Measurements from ENCODE around the gene KRTAP12-2. TPM values are rescaled to one million over a fixed set of nuclear protein-coding genes. Genes with fewer than 3 reads are reported as not detected.

Gene KRTAP12-2
- total RNA-seq, 1 donor from 2014 or later: not detected

DNA sequence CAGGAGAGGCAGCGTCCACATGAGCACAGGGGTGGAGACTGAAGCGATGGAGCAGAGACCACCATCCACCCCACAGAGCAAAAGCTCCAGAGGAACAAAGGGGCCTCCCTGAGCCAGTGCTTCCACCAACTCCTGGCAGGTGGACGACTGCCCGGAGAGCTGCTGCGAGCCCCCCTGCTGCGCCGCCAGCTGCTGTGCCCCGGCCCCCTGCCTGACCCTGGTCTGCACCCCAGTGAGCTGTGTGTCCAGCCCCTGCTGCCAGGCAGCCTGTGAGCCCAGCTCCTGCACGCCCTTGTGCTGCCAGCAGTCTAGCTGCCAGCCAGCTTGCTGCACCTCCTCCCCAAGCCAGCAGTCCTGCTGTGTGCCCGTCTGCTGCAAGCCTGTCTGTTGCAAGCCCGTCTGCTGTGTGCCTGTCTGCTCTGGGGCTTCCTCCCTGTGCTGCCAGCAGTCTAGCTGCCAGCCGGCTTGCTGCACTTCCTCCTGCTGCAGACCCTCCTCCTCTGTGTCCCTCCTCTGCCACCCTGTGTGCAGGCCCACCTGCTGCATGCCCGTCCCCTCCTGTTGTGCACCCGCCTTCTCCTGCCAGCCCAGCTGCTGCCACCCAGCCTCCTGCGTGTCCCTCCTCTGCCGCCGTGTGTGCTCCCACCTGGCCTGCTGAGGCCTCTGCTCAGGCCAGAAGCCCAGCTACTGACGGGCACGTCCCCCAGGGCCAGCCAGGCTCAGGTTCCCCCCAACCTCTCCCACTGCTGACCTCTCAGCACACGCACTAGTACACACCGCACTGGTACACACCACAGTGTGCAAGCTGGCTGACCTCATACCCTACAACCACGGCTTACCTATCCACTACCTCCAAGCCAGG is 35.6 kb upstream of the KRTAP12-2 start:
- no peak for DNase-seq (ENCODE audit: low read depth, low spot score)

GRCh38 chr21:44701541-44701940 is 34.8 kb upstream of the KRTAP12-2 start:
- Mint-ChIP-seq H3K27ac (ENCODE audit: unreplicated experiment) (no peak overlapping the region), H3K4me1 (peaks cover 36% of the 10 kb centered on the region), H3K27me3 (ENCODE audit: low read depth) (peaks cover 80% of the 10 kb centered on the region), H3K36me3 (ENCODE audit: low read depth) (no peaks in the 10 kb centered on the region), H3K9me3 (no peaks in the 10 kb centered on the region), H3K4me3 (no peak overlapping the region)
- TF ChIP-seq CTCF (conservative IDR thresholded peaks at IDR 0.05): no peak
- no peak for DNase-seq (ENCODE audit: low read depth, low spot score)

More for the DNA sequence above, 35.6 kb upstream of the KRTAP12-2 start:
- Mint-ChIP-seq H3K36me3 (ENCODE audit: low read depth) (no peaks in the 10 kb centered on the region), H3K9me3 (no peaks in the 10 kb centered on the region), H3K4me3 (no peak overlapping the region), H3K27me3 (ENCODE audit: low read depth) (peaks cover 84% of the 10 kb centered on the region), H3K4me1 (peaks cover 36% of the 10 kb centered on the region), H3K27ac (ENCODE audit: unreplicated experiment) (no peak overlapping the region)
- TF ChIP-seq CTCF (conservative IDR thresholded peaks at IDR 0.05): no peak

GRCh38 chr21:44701023-44701400 is 34.3 kb upstream of the KRTAP12-2 start:
- Mint-ChIP-seq H3K9me3 (no peaks in the 10 kb centered on the region), H3K36me3 (ENCODE audit: low read depth) (no peaks in the 10 kb centered on the region), H3K27me3 (ENCODE audit: low read depth) (peaks cover 76% of the 10 kb centered on the region), H3K4me1 (peaks cover 39% of the 10 kb centered on the region), H3K27ac (ENCODE audit: unreplicated experiment) (no peak overlapping the region), H3K4me3 (no peak overlapping the region)
- DNase-seq (ENCODE audit: low read depth, low spot score): no peak
- no peak for TF ChIP-seq CTCF (conservative IDR thresholded peaks at IDR 0.05)

DNA sequence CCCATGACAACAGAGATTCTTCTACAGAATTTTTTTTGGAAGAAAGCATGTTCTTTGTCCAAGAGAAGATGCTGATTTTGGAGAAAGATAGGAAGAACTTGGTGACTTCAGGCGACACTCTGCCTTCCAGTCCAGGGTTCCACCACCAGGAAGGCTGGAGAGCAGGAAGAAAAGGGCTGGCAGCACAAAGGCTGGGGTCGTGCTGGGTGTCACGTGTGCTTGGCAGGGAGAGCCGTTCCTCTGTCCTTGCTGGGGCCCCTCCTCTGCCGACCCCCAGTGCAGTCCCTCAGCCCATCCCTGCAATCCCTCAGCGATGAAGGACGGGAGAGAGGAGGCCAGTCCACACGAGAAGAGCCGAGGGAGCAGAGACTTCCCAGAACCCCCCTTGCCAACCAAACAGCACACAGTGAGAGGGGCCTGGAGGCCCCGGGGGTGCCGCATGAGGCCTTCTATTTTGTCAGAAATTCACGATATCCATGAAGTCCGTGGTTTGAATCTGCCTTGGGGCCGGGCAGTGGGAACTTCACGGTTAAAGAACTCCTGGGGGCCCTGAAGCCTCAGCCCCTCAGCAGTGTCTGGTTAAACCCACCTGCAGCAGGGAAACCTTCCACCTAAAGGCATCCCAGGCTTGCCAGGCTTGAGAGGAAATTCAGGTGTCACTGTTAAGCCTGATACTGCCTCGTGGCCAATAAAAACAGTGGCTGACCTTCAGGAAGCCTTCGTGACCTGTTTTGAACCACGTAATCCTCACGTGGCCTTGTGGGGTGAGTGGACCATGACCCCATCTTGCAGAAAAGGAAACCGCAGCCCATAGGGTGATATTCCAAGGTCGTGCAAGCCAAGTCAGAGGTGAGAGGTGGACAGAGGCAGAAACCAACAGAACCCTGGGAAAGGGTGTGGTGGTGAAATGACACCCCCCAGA is 33.6 kb upstream of the KRTAP12-2 start:
- Mint-ChIP-seq H3K9me3 (no peaks in the 10 kb centered on the region), H3K27me3 (ENCODE audit: low read depth) (peaks cover 71% of the 10 kb centered on the region), H3K36me3 (ENCODE audit: low read depth) (no peaks in the 10 kb centered on the region), H3K4me1 (peaks cover 42% of the 10 kb centered on the region), H3K27ac (ENCODE audit: unreplicated experiment) (no peak overlapping the region), H3K4me3 (no peak overlapping the region)
- DNase-seq (ENCODE audit: low read depth, low spot score): no peak
- no peak for TF ChIP-seq CTCF (conservative IDR thresholded peaks at IDR 0.05)

- no peak for DNase-seq (ENCODE audit: low read depth, low spot score)
- Mint-ChIP-seq H3K4me3 (no peak overlapping the region), H3K9me3 (no peaks in the 10 kb centered on the region), H3K36me3 (ENCODE audit: low read depth) (no peaks in the 10 kb centered on the region), H3K27me3 (ENCODE audit: low read depth) (peaks cover 62% of the 10 kb centered on the region), H3K4me1 (peaks cover 39% of the 10 kb centered on the region), H3K27ac (ENCODE audit: unreplicated experiment) (no peak overlapping the region)
- TF ChIP-seq CTCF (conservative IDR thresholded peaks at IDR 0.05): no peak
These were observed 32.8 kb upstream of the KRTAP12-2 start for GRCh38 chr21:44699502-44700001.

All from neural crest cell (in vitro differentiated cells).